ENCODE results near the gene YIPF2. TPM values are rescaled to one million over a fixed set of nuclear protein-coding genes. Genes with fewer than 3 reads are reported as not detected.

Gene YIPF2
- 19.3 to 21.7 TPM (median 19.6 TPM) in 5 replicates for total RNA-seq (2022; extraction: Qiagen RNA extraction; ENCODE audit: low read depth)

DNA sequence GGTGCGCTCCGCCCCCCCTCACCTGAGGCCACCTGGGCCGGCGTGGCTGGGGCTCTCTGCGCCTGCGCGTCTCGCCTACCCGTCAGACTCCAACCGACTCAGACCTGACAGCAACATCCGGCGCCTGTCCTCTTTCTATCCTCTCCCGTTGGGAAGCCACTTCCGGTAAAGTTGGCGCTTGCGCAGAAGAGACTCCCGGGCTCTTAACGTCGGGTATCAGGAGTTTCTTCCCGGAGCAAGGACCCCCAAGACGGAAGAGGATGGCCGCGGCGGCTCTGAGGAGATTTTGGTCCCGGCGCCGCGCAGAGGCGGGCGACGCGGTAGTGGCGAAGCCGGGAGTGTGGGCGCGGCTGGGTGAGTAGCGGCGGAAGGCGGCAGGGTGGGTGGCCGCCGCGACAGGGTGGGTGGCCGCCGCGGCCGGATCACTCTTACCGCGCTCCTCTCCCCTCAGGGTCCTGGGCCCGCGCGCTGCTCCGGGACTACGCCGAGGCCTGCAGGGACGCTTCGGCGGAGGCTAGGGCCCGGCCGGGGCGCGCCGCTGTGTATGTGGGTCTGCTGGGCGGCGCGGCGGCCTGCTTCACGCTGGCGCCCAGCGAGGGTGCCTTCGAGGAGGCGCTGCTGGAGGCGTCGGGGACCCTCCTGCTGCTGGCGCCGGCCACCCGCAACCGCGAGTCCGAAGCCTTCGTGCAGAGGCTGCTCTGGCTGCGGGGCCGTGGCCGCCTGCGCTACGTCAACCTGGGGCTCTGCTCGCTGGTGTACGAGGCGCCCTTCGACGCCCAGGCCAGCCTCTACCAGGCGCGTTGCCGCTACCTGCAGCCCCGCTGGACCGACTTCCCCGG lies at the start of gene YIPF2, which contains the start of gene TIMM29:
Gene YIPF2 (minus strand): TSS at position 77 of the 839 bp plus-strand sequence. CDS start 229 bp downstream, outside the sequence.
Gene TIMM29 (plus strand): TSS at position 249 of the 839 bp plus-strand sequence. CDS start 12 bp downstream, at position 261.

DNA sequence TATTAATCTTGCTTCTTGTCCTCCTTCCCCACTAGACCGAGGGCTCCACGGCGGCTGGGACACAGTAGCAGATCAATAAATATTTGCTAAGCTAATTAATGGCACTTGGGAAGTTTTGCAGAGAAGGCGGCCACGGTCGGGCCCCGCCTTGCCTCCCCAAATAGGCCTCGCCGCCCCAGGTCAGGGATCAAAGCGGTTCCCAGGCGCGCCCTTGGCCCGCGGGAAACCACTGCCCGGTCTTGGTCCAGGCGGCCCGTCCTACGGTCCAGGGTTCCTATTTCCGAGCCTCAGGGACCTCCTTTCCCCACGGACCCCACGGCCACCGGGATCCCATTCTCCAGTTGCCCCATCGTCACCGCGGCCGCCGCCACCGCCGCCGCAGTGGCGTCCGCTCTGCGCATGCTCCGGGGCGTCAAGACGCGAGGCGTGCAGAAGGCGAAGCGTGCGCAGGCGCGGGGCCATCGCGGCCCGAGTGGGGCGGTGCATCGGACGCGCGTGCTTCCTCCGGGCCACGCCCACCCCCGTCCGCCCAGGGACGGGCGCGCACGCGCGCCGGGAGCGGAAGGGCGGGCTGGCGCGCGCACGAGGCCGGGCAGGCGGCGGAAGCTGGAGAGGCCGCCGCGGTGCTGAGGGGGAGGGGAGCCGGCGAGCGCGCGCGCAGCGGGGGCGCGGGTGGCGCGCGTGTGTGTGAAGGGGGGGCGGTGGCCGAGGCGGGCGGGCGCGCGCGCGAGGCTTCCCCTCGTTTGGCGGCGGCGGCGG lies 32.1 kb upstream of the YIPF2 start, which contains the start of gene SMARCA4:
Gene SMARCA4 (plus strand): TSS at position 717 of the 759 bp plus-strand sequence. CDS start 23,122 bp downstream, outside the sequence.

Other genes with a start within 250 kb of the YIPF2 start
- gene QTRT1, start 227.2 kb downstream of the YIPF2 start, total RNA-seq (2022; extraction: Qiagen RNA extraction; ENCODE audit: low read depth) = 29.9 to 37.3 TPM (median 34.7 TPM) in 5 replicates
- 51.4 to 60.0 TPM (median 52.3 TPM) in 5 replicates for gene DNM2, start 210.6 kb downstream of the YIPF2 start, total RNA-seq (2022; extraction: Qiagen RNA extraction; ENCODE audit: low read depth)
- gene TMED1, start 92.4 kb downstream of the YIPF2 start, total RNA-seq (2022; extraction: Qiagen RNA extraction; ENCODE audit: low read depth) = 25.8 to 31.9 TPM (median 29.8 TPM) in 5 replicates
- 0.15 to 0.26 TPM (median 0.22 TPM) in 4 of 5 replicates, not detected in the other for gene C19orf38, start 80.2 kb downstream of the YIPF2 start, total RNA-seq (2022; extraction: Qiagen RNA extraction; ENCODE audit: low read depth)
- 38.1 to 50.6 TPM (median 47.4 TPM) in 5 replicates for gene CARM1, start 57.1 kb downstream of the YIPF2 start, total RNA-seq (2022; extraction: Qiagen RNA extraction; ENCODE audit: low read depth)
- 10.9 to 19.2 TPM (median 18.0 TPM) in 5 replicates for gene TIMM29, start 172 bp upstream of the YIPF2 start, total RNA-seq (2022; extraction: Qiagen RNA extraction; ENCODE audit: low read depth)
- gene SMARCA4, start 32.4 kb upstream of the YIPF2 start, total RNA-seq (2022; extraction: Qiagen RNA extraction; ENCODE audit: low read depth) = 7.7 to 13.0 TPM (median 10.6 TPM) in 5 replicates
- gene LDLR, start 160.8 kb upstream of the YIPF2 start, total RNA-seq (2022; extraction: Qiagen RNA extraction; ENCODE audit: low read depth) = 27.3 to 36.5 TPM (median 31.2 TPM) in 5 replicates
- gene SPC24, start 227.1 kb upstream of the YIPF2 start, total RNA-seq (2022; extraction: Qiagen RNA extraction; ENCODE audit: low read depth) = 9.8 to 13.8 TPM (median 12.4 TPM) in 5 replicates

All from A549 treated with CpdA at 1 μM for 4 hours (cell line).